Frontal cortex (tissue), 4 donors: ENCODE results near the gene DENND1C. TPM values are rescaled to one million over a fixed set of nuclear protein-coding genes. Genes with fewer than 3 reads are reported as not detected.
A peak's percentile ranks its signal among the peaks of the same experiment; 100 is the strongest.

ENCODE experiments used
- DNase-seq, 2 donors: peaks; one replicate each; pipeline ENCODE4 v3.0.0; 2012; ENCODE audit warnings: low spot score in 2 of 2
- FAIRE-seq: peaks from 2 replicates; lab custom pipeline; 2012; peaks lifted over from hg19 to GRCh38; lab: Jason Lieb, UNC
- total RNA-seq: library from RNA; depleted of rRNA; stranded (reverse); fragments of >200 nt; gene quantifications from one replicate; pipeline ENCODE4 v1.2.3, GENCODE V29; 2014
- donor health status: control.
- donor health status: control.
- donor health status: control.

Gene DENND1C
- total RNA-seq, 1 donor from 2014 or later = not detected

GRCh38 chr19:6482343-6482686, 728 bp upstream of the DENND1C start:
- no peak for FAIRE-seq
- no peak for DNase-seq

- DNase-seq (no peak), FAIRE-seq (no peak)
Measured at GRCh38 chr19:6480848-6481415, 655 bp downstream of the DENND1C start.

DNA sequence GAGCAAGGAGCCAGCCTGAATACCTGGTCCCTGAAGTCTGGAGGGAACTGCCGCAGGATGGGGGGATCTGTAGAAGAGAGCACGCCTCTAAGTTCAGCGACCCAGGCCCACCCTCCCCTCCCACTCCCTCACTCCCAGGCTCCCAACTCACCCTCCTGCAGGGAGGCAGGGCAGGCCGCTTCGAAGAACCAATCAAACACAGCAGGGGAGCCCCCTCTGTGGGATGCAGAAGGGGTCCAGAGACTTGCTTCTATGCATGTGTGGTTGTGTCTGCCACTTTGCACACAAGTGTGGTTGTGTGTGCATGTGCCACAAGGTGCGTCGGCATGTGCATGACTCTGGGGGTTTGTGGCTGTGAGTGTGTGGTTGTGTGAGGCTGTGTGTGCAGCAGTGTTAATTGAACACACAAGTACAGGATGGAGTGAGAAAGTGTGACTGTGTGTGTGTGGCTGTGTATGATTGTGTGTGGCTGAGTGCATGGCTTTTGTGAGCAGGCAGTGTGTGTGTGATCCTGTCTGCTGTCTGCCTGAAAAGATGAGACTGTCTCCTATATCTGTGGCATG, 1.7 kb downstream of the DENND1C start:
- DNase-seq (no peak), FAIRE-seq (no peak)

DNA sequence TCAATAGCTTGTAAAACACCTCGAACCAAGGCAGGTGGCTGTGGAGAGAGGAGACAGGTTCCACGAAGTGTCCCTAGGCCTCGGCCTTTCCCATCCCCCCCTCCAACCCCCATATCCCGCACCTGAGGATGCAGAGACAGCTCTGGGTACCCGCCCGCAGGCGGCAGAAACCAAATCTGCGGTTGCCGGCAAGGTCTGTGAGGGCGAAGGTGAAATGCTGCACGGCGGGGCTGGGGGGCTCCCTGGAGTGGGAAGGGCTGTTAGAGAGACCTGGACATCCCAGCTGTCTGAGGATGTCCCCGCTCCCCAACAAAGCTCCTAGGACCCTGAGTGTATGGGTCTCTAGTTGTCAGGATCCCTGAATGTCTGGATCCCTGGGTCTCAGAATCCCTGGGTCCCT, 2.8 kb downstream of the DENND1C start:
- FAIRE-seq (no peak), DNase-seq (no peak)

DNA sequence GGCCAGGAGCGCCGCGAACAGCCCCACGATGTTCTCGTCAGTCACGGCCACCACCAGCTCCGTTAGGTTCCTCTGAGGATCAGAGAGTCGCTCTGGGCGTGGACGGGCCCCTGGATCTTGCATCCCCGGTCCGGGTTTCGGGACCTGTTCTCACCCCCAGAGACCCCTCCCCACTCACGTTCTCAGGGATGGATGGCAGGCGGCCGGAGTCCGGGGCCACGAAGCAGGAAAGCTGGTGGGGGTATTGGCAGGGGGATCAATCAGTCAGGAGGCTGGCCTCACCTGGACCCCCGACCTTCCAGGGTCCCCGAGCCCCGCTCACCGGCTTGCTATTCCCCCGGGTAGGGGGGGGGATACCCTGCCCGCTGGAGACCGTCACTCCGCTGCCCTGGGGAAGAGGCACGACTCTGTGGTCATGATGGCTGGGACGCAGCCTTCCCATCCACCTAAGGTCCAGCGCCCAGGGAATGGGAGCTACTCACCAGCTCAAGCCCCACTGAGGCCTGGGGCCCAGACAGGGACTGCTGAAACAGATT, 4.6 kb downstream of the DENND1C start:
- DNase-seq = no peak

DNA sequence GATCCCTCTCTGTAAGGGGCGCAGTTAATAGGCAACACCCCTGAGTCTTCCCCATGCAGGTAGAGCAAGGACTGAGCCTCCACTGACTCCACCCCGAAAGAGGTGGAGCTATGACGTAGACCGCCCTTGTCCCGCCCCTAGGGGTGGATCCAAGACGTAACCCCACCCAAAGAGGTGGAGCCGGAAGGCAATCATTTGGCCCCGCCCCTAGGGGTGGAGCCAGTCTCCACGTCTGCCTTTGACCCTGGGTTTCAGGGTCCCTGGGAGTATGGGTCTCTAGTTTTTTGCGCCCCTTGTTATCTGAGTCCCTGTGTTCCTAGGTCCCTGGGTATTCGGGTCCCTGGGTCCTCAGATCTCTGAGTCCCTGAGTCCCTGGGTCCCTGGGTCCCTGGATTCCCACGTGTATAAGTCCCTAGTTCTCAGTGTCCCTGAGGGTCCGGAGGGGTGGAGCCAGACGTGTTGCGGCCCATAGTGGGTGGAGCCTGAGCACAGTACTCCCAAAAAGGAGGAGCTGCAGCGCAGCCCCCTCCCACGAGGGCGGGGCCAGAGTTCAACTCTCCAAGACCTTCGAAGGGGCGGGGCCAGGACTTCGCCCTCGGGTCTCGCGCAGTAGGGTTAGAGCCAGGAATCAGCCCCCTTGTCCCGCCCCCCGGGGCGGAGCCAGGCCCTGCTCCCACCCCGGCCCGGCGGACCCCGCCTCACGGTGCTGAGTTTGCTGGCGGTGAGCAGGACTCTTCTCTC, 5.3 kb downstream of the DENND1C start:
- DNase-seq (peak; percentile 66 to 87), FAIRE-seq (no peak)

More for the DNA sequence above, 4.6 kb downstream of the DENND1C start:
- no peak for FAIRE-seq

- no peak for FAIRE-seq
- no peak for DNase-seq
Measured at GRCh38 chr19:6475321-6476108, 6.1 kb downstream of the DENND1C start.

DNA sequence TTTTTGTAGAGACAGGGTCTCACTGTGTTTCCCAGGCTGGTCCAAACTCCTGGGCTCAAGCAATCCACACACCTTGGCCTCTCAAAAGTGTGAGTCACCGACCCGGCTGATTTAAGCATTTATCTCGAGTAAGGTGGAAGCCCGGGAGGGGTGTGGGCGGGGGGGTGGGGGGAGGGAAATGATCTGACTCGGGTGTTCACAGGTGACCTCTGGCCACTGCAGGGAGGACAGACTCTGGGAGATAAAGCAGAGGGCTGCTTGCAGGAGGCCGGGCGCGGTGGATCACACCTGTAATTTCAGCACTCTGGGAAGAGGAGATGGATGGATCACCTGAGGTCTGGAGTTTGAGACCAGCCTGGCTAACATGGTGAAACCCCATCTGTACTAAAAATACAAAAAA, 7.9 kb downstream of the DENND1C start:
- DNase-seq = no peak
- no peak for FAIRE-seq

DNA sequence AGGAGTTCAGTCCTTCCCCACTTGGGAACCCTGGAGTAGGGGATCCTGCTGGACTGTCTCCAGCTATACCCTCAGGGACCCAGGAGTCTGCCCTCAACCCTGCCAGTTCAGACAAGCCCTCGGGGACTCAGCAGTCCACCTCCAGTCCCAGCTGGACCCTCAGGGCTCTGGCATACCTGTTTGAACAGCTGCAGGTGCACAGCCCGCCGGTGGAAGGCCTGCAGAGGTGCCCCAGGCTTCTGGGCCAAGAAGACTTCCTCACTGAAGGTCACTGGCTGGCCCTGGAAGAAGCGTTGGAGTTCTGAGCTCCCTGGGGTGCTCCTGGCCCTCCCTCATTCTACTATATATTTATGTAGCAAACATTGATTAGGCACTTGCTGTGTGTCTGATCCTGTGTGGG, 8.9 kb downstream of the DENND1C start:
- FAIRE-seq (no peak), DNase-seq (no peak)

GRCh38 chr19:6471076-6471475, 10.5 kb downstream of the DENND1C start:
- DNase-seq (no peak), FAIRE-seq (no peak)

DNA sequence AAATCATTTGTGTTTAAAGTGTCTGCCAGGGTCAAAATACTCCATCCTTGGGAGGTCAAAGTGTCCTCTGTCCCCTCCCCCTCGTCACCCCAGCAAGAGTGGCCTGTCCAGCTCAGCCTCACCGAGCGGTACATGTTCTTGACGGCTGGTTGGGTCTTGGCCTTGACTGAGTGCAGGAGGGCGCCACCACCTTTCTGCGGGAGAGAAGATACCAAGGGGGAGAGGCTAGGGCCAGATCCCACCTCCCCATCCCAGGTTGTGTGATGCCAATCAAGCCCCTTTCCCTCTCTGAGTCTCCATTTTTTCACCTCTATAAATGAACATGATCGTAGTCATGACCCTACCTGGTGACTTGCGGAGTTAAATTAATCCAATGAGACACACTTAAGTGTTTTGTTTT, 11.4 kb downstream of the DENND1C start:
- FAIRE-seq (no peak), DNase-seq (no peak)

DNA sequence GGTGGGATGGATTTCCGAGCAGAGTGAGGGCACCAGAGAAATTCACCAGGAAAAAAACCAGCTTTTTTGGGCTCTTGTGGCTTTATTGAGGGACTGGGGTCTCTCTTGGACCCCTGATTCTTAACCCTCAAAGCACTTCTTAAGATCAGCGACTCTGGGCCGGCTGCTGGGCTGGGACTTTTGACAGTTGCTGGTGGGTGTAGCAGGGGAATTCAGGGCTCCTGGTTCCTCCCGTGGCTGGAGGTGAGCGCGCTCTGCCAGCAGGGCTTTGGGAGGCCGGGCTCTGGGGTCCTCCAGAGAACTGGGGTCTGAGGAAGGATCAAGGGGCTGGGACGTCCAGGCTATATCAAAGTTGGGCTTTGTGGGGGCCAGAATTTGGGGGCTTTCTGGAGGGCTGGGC, 14.2 kb downstream of the DENND1C start:
- DNase-seq (no peak), FAIRE-seq (no peak)

DNA sequence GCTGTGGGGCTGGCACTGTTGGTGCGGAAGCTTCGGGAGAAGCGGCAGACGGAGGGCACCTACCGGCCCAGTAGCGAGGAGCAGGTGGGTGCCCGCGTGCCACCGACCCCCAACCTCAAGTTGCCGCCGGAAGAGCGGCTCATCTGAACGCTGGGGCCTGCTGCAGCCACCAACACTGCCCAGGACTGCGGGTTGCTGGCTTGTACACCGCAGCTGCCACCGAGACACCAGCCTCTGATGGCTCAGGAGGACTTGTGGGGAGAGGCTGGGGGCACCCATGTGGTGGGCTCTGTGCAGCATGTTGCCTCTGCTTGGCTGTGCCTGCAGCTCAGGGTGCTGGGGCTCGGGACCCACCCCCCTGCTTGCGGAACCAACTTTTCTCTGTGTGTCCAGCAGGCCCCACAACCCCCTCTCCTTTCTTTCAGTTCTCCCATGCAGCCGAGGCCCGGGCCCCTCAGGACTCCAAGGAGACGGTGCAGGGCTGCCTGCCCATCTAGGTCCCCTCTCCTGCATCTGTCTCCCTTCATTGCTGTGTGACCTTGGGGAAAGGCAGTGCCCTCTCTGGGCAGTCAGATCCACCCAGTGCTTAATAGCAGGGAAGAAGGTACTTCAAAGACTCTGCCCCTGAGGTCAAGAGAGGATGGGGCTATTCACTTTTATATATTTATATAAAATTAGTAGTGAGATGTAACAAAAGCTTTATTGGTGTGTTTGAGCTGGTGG, 14.9 kb downstream of the DENND1C start:
- DNase-seq (no peak), FAIRE-seq (no peak)

DNA sequence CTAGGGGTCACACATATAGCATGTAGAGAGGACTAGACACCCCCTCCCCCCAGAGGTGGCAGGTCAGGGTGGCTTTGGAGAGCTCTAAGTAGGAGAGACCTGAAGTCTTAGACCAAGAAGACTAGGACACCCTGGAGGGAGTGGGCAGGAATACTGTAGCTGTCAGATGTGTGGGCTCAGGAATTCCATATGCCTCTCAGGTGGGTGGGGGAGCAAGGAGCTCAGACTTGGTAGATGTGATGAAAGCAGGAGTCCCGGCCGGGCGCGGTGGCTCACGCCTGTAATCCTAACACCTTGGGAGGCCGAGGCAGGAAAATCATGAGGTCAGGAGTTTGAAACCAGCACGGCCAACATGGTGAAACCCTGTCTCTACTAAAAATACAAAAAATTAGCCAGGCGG, 15.9 kb downstream of the DENND1C start:
- FAIRE-seq (no peak), DNase-seq (no peak)

GRCh38 chr19:6465006-6465405, 16.6 kb downstream of the DENND1C start:
- FAIRE-seq (no peak), DNase-seq (no peak)

DNA sequence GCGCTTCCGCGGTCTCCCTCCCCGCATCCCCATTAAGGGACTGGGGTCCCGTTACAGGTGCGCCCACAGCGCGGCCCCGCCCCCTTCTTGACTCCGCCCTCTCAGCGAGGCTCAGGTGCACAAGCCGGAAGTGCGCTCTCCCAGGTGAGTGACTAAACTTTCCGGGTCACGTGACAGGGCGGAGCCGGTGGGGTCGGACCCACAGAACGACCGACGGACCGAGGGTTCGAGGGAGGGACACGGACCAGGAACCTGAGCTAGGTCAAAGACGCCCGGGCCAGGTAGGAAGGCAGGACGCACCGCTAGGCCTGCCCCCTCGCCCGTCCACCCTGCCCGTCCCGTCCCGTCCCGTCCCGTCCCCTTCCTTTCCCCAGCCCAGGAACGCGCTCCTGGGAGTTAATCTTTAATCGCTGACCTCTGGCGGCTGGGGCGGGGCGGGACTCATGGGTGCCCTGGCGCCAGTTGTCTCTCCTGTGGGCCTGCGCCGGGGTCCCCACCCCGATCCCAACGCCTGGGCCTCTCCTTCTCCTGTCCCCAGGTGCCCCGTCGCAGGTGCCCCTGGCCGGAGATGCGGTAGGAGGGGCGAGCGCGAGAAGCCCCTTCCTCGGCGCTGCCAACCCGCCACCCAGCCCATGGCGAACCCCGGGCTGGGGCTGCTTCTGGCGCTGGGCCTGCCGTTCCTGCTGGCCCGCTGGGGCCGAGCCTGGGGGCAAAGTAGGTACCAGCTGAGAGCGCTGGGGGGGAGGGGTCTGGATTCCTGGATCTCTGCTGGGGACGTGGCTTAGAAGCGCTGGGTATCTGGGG, 17.3 kb downstream of the DENND1C start, which contains the start of gene CRB3:
TSS of gene CRB3 (plus strand) at position 202 of the 804 bp plus-strand sequence. CDS start at position 633, 431 bp downstream.
- FAIRE-seq (no peak), DNase-seq (no peak)

DNA sequence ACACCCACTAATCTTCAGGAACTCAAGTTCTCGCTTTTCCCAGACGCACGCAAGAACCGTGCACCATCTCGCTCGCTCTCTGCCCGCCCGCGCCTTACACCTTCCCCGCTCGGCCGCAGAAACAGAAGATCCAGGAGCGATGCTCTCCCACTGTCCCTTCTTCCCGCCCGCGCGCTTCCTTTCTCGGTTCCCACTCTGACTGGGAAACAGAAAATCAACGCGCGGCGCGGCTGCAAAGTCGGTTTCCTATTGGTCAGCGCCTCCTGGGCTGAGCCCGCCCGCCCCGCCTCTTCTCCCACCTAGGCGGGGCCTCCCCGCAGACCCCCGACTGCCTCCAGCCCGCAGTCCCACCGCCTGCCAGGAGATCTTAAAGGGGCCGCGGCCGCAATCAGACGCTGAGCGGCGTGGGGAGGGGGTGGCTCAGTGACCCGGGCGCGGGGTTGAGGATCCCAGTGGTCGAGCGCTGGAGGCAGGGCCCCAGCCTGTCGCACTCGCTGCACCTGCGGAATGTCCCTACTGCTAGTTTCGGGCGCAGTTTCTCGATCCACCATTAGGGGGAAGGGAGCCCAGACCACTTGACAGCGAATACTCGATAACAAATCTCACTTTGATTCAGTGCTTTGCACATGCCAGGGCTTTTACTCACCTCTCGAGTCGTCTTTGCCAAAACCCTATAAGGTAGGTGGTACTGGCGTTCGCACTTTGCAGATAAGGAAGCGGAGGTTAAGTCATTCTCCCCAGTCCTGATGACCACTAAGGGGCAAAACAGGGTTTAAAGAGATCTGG, 21.3 kb downstream of the DENND1C start:
- FAIRE-seq (peak; percentile 21), DNase-seq (peak; percentile 97 to 98)
